ENCODE measurements around the gene TTC23. TPM values are rescaled to one million over a fixed set of nuclear protein-coding genes. Genes with fewer than 3 reads are reported as not detected.

The TTC23 gene
- total and polyA plus RNA-seq, 2 donors (not counting 3 experiments of a cell fraction or from before 2014, with no cell fraction given): 4.1 to 27.3 TPM

GRCh38 chr15:99148851-99149276 lies 100.5 kb downstream of the TTC23 start:
- Histone ChIP-seq H3K4me1 (ENCODE audit: control insufficient read depth, extremely low read depth, insufficient read depth, low read length) (no peaks in the 10 kb centered on the region), H3K4me3 (replicated peaks in 1 of 3; ENCODE audit: insufficient read depth in 1 of 3, low read depth in 1 of 3, low read length in 3 of 3) (no peak overlapping the region), H3K9me1 (replicated peaks; ENCODE audit: control insufficient read depth, extremely low read depth, insufficient read depth, low read length) (no peaks in the 10 kb centered on the region), H4K20me1 (replicated peaks; ENCODE audit: control insufficient read depth, extremely low read depth, insufficient read depth, low read length) (no peaks in the 10 kb centered on the region), H3K79me2 (ENCODE audit: control insufficient read depth, insufficient read depth, low read length) (no peaks in the 10 kb centered on the region), H2AFZ (ENCODE audit: low read depth, low read length) (no peak overlapping the region), H3K9me3 (replicated peaks; ENCODE audit: control insufficient read depth, insufficient read depth, low read length) (no peaks in the 10 kb centered on the region), H3K27me3 (ENCODE audit: control insufficient read depth in 2 of 2, insufficient read depth in 2 of 2, low read length in 2 of 2) (no peaks in the 10 kb centered on the region), H3K27ac (ENCODE audit: insufficient read depth, low read depth, low read length) (no peak overlapping the region), H3K9ac (replicated peaks; ENCODE audit: extremely low read depth, insufficient read depth, low read length) (no peak overlapping the region), H3K4me2 (ENCODE audit: insufficient read depth, low read length) (no peak overlapping the region), H3K36me3 (ENCODE audit: control insufficient read depth in 2 of 2, extremely low read depth in 1 of 2, insufficient read depth in 2 of 2, low read length in 2 of 2) (peaks cover 0 to 1% of the 10 kb centered on the region in 2 experiments)
- TF ChIP-seq EZH2 (IDR thresholded peaks at IDR 0.05; ENCODE audit: borderline replicate concordance, low read depth, low read length, severe bottlenecking) (no peak), POLR2AphosphoS5 (IDR thresholded peaks at IDR 0.05; ENCODE audit: insufficient read depth, low read depth, low read length) (no peak), POLR2A (IDR thresholded peaks at IDR 0.05; ENCODE audit: low read depth, low read length) (no peak), CTCF (IDR thresholded peaks at IDR 0.05; ENCODE audit: extremely low read depth in 1 of 2, insufficient read depth in 1 of 2, low read depth in 1 of 2, low read length in 2 of 2) (no peak), JUN (IDR thresholded peaks at IDR 0.05; ENCODE audit: borderline replicate concordance, insufficient read depth, insufficient read length, low read depth) (no peak), MYC (IDR thresholded peaks at IDR 0.05; ENCODE audit: low read depth, low read length) (no peak), MAX (IDR thresholded peaks at IDR 0.05; ENCODE audit: insufficient read depth, insufficient read length) (no peak), FOS (IDR thresholded peaks at IDR 0.05; ENCODE audit: borderline replicate concordance, insufficient read depth, low read length) (no peak), GATA2 (IDR thresholded peaks at IDR 0.05; ENCODE audit: insufficient read depth, insufficient read length, low read depth, low read length) (no peak)
- DNase-seq (ENCODE audit: low read depth, low spot score) (peak; percentile 37), FAIRE-seq (no peak)
- intact Hi-C loops (cut with micrococcal nuclease): no loop called here
- ChIA-PET POLR2A (no interaction called here), CTCF (no interaction called here)
- BruUV-seq (replicated peaks): no TSS peak
- dilution Hi-C loops (cut with MboI; ENCODE audit: extremely low pct_ligation_motif_present, low sequenced_read_pairs): no loop called here

Data from endothelial cell of umbilical vein (primary cell).